Vagina (tissue), 2 donors: ENCODE data around the gene METTL25.

Experiments used
- POLR2A ChIP-seq, 2 donors: fragments of 450-650 bp; IDR thresholded peaks; one replicate each; pipeline ENCODE4 v1.6.1; 2017; ENCODE audit warnings: antibody characterized with exemption in 2 of 2, mild to moderate bottlenecking in 2 of 2, moderate library complexity in 2 of 2
- TF ChIP-seq, protein P1 (sequence below), 3 experiments: fragments of 450-650 bp in 2 of 3; fragments of 200-600 bp in 1 of 3; sonication (generic) in 1 of 3; IDR thresholded peaks; one replicate each; pipeline ENCODE4 v1.5.1; 2017 to 2019; ENCODE audit warnings: antibody characterized with exemption in 3 of 3, mild to moderate bottlenecking in 2 of 3, moderate library complexity in 2 of 3

GRCh38 chr12:82505150-82505549 lies 146.8 kb downstream of the METTL25 start:
- TF ChIP-seq, protein P1, sequence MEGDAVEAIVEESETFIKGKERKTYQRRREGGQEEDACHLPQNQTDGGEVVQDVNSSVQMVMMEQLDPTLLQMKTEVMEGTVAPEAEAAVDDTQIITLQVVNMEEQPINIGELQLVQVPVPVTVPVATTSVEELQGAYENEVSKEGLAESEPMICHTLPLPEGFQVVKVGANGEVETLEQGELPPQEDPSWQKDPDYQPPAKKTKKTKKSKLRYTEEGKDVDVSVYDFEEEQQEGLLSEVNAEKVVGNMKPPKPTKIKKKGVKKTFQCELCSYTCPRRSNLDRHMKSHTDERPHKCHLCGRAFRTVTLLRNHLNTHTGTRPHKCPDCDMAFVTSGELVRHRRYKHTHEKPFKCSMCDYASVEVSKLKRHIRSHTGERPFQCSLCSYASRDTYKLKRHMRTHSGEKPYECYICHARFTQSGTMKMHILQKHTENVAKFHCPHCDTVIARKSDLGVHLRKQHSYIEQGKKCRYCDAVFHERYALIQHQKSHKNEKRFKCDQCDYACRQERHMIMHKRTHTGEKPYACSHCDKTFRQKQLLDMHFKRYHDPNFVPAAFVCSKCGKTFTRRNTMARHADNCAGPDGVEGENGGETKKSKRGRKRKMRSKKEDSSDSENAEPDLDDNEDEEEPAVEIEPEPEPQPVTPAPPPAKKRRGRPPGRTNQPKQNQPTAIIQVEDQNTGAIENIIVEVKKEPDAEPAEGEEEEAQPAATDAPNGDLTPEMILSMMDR (IDR thresholded peaks at IDR 0.05): no peak
- TF ChIP-seq POLR2A (IDR thresholded peaks at IDR 0.05): no peak
